PC-3 (cell line): ENCODE data around the gene HSPA12B. TPM values are rescaled to one million over a fixed set of nuclear protein-coding genes. Genes with fewer than 3 reads are reported as not detected.

Experiments
- ATAC-seq: fragments of 200-7000 bp; cut with Tn5 transposase; 2 replicates; pipeline ENCODE4 v1.9.1; 2020; ENCODE audit warnings: mild to moderate bottlenecking, moderate library complexity
- BruUV-seq: library from RNA; stranded (reverse); fragments of 400-500 nt; replicated peaks from 2 replicates; lab custom pipeline; 2021; lab: Mats Ljungman, UMichigan
- CTCF ChIA-PET: fragments of 300-600 bp; sonication (Branson Sonifier 250); formaldehyde crosslinking; loops from one replicate; lab custom pipeline; 2022; ENCODE audit warnings: antibody characterized with exemption; lab: Charles Lee
- POLR2A ChIA-PET: fragments of 300-600 bp; sonication (Branson Sonifier 250); formaldehyde crosslinking; loops from one replicate; lab custom pipeline; 2022; ENCODE audit warnings: antibody characterized with exemption; ENCODE audit not compliant: unreplicated experiment; lab: Charles Lee
- DNase-seq: peaks from one replicate; pipeline ENCODE4 v3.0.0-alpha.2; 2015
- H2AFZ ChIP-seq: fragments of 300-600 bp; sonication (generic); 2 replicates; pipeline ENCODE4 v1.6.0; 2016; ENCODE audit warnings: antibody characterized with exemption, low read length
- H3F3A ChIP-seq: fragments of 300-600 bp; sonication (generic); one replicate; pipeline ENCODE4 v1.6.0; 2017; ENCODE audit warnings: antibody characterized with exemption, low read length, control low read depth, mild to moderate bottlenecking; ENCODE audit not compliant: unreplicated experiment
- H3K27ac ChIP-seq: fragments of 300-600 bp; sonication (generic); 2 replicates; pipeline ENCODE4 v1.5.1; 2016; ENCODE audit warnings: mild to moderate bottlenecking, low read length
- H3K27me3 ChIP-seq: fragments of 300-600 bp; sonication (generic); 2 replicates; pipeline ENCODE4 v1.6.1; 2016; ENCODE audit warnings: low read length, mixed read lengths
- H3K36me3 ChIP-seq: fragments of 300-600 bp; sonication (generic); 2 replicates; pipeline ENCODE4 v1.6.1; 2016; ENCODE audit warnings: low read depth, mixed run types, low read length, mixed read lengths
- H3K4me1 ChIP-seq: fragments of 300-600 bp; sonication (generic); 2 replicates; pipeline ENCODE4 v1.5.1; 2016; ENCODE audit warnings: low read length; ENCODE audit not compliant: insufficient read depth
- H3K4me2 ChIP-seq: fragments of 300-600 bp; sonication (generic); 2 replicates; pipeline ENCODE4 v1.6.0; 2016; ENCODE audit warnings: low read length
- H3K4me3 ChIP-seq: fragments of 300-600 bp; sonication (generic); 2 replicates; pipeline ENCODE4 v1.5.1; 2016; ENCODE audit warnings: mild to moderate bottlenecking, low read length, mixed read lengths
- H3K79me2 ChIP-seq: fragments of 300-600 bp; sonication (generic); 2 replicates; pipeline ENCODE4 v1.6.1; 2017; ENCODE audit warnings: low read length, mixed read lengths
- H3K9ac ChIP-seq: fragments of 300-600 bp; sonication (generic); 2 replicates; pipeline ENCODE4 v1.6.0; 2016; ENCODE audit warnings: mild to moderate bottlenecking, low read length
- H3K9me2 ChIP-seq: fragments of 300-600 bp; sonication (generic); replicated peaks from 2 replicates; pipeline ENCODE4 v1.6.1; 2016; ENCODE audit warnings: mixed run types, low read length, mixed read lengths
- H3K9me3 ChIP-seq: fragments of 300-600 bp; sonication (generic); 2 replicates; pipeline ENCODE4 v1.6.1; 2016; ENCODE audit warnings: low read length, mixed read lengths
- H4K20me1 ChIP-seq: fragments of 300-600 bp; sonication (generic); 2 replicates; pipeline ENCODE4 v1.6.1; 2016; ENCODE audit warnings: low read length, mixed read lengths
- EZH2 ChIP-seq: fragments of 300-600 bp; sonication (generic); IDR thresholded peaks from one replicate; pipeline ENCODE4 v1.6.1; 2017; ENCODE audit warnings: antibody characterized with exemption, mild to moderate bottlenecking, low read length; ENCODE audit not compliant: unreplicated experiment
- EZH2phosphoT487 ChIP-seq: fragments of 300-600 bp; sonication (generic); IDR thresholded peaks from 2 replicates; pipeline ENCODE4 v1.6.1; 2018; ENCODE audit warnings: mild to moderate bottlenecking, antibody characterized with exemption, low read length, borderline replicate concordance
- intact Hi-C: fragments of 100-400 bp; cut with micrococcal nuclease; formaldehyde crosslinking; loops from 2 replicates; pipeline ENCODE4 v1.9.0; 2023
- total RNA-seq: library from RNA; depleted of rRNA; stranded (reverse); fragments of >200 nt; gene quantifications from 2 replicates; pipeline ENCODE4 v1.2.3, GENCODE V29; 2014
- TF ChIP-seq, protein P1 (sequence below): fragments of 300-600 bp; sonication (generic); conservative IDR thresholded peaks from 2 replicates; pipeline ENCODE4 v1.5.1; 2017; ENCODE audit warnings: antibody characterized with exemption, low read depth, mild to moderate bottlenecking, low read length

HSPA12B gene
- total RNA-seq, 1 experiment from 2014 or later: not detected

GRCh38 chr20:3767110-3767426, 34.6 kb downstream of the HSPA12B start:
- DNase-seq (peak; percentile 36), ATAC-seq (peak; percentile 4; the same call in 1 of the 2 replicates)
- Histone ChIP-seq H3F3A (no peaks in the 10 kb centered on the region), H3K9ac (peak overlapping the region; percentile 93), H3K4me1 (peaks cover 38% of the 10 kb centered on the region), H3K4me3 (peak overlapping the region; percentile 98), H3K27me3 (no peaks in the 10 kb centered on the region), H3K79me2 (peaks cover 42% of the 10 kb centered on the region), H3K9me2 (no peaks in the 10 kb centered on the region), H3K36me3 (peaks cover 4% of the 10 kb centered on the region; the same call in 1 of the 2 replicates), H2AFZ (peak overlapping the region; percentile 80), H3K4me2 (peak overlapping the region; percentile 100), H3K27ac (peak overlapping the region; percentile 17; the same call in 1 of the 2 replicates), H3K9me3 (no peaks in the 10 kb centered on the region), H4K20me1 (peaks cover 15% of the 10 kb centered on the region)
- ChIA-PET CTCF (interaction anchor here (0.6 to 2.1 kb wide), 4 partner anchors 14 to 90 kb away, joined by 3 to 18 read pairs (median 4); partner anchors contain the start of genes CENPB and SPEF1), POLR2A (interaction anchor here (0.5 to 0.6 kb wide), 2 partner anchors 20 to 62 kb away, joined by 3 to 10 read pairs; partner anchors contain the start of gene CENPB)
- BruUV-seq: no TSS peak
- TF ChIP-seq, protein P1, sequence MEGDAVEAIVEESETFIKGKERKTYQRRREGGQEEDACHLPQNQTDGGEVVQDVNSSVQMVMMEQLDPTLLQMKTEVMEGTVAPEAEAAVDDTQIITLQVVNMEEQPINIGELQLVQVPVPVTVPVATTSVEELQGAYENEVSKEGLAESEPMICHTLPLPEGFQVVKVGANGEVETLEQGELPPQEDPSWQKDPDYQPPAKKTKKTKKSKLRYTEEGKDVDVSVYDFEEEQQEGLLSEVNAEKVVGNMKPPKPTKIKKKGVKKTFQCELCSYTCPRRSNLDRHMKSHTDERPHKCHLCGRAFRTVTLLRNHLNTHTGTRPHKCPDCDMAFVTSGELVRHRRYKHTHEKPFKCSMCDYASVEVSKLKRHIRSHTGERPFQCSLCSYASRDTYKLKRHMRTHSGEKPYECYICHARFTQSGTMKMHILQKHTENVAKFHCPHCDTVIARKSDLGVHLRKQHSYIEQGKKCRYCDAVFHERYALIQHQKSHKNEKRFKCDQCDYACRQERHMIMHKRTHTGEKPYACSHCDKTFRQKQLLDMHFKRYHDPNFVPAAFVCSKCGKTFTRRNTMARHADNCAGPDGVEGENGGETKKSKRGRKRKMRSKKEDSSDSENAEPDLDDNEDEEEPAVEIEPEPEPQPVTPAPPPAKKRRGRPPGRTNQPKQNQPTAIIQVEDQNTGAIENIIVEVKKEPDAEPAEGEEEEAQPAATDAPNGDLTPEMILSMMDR: no peak
- no peak for TF ChIP-seq EZH2phosphoT487
- no peak for TF ChIP-seq EZH2
- intact Hi-C loops: loop anchor here (5.0 kb wide), 2 partner anchors 45 to 90 kb away; no protein-coding TSS in a partner anchor

DNA sequence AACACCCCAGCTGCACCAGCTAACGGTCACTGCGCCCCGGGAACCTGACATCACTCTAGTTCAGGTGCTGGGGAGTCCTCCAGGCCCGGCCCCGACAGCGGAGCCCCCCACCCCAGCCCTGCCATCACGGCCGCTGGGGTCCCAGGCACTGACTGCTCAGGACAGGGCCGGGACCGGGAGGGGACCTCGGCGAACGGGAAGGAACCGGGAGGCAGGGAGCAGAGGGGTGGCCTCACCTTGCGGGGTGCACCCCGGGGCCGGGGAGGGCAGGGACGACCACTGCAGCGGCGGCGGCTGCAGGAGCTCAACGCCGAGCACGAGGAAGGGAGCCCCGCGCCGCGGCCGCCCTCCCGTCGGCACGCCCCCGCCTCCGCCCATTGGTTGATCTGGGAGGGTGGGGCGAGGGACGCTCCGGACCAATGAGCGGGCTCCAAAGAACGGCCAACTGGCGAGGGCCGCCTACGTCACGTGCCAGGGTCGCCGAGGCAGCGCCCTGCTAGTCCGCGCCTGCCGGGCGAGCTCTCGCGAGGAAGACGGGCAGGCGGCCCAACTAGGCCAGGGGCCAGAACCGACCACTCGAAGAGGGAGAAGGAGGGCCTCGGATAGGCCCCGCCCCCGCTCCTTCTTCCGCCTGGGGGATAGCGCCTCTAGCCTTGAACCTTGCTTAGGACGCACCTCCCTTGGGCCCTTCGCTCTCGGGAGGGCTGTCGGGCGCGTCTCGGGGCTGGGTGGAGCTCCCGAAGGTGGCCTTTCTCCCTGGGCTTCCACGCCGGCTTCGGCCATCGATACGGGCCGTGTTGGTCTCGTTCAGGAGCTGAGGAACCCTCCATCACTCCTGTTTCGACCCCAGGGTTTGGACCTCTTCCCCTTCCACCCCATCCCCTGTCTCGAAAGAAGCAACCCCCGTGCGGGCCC, 35.2 kb downstream of the HSPA12B start, which contains the start of gene ADISSP:
TSS of gene ADISSP (minus strand) at position 327 of the 915 bp plus-strand sequence. CDS start 7,653 bp downstream, outside the sequence.
- intact Hi-C loops: loop anchor here (5.0 kb wide), 2 partner anchors 45 to 90 kb away; no protein-coding TSS in a partner anchor
- H2AFZ ChIP-seq: peak within 1 kb of the TSS; percentile 80
- H3K27me3 ChIP-seq: no peaks in the 10 kb centered on the region
- H3K4me3 ChIP-seq: peak within 1 kb of the TSS; percentile 98
- peak within 1 kb of the TSS; percentile 93 for H3K9ac ChIP-seq
- DNase-seq (peak; percentile 99), ATAC-seq (peak; percentile 79)
- peaks cover 15% of the 10 kb centered on the region for H4K20me1 ChIP-seq
- H3F3A ChIP-seq: no peaks in the 10 kb centered on the region
- peaks cover 42% of the 10 kb centered on the region for H3K79me2 ChIP-seq
- H3K27ac ChIP-seq: peak within 1 kb of the TSS; percentile 41
- BruUV-seq: TSS peak; percentile 94
- H3K36me3 ChIP-seq: peaks cover 4% of the 10 kb centered on the region; the same call in 1 of the 2 replicates
- POLR2A ChIA-PET: interaction anchor here (0.5 to 1.3 kb wide), 7 partner anchors 9 to 1115 kb away, joined by 3 to 12 read pairs (median 4); partner anchors contain the start of genes CENPB, NOP56 and SPEF1
- H3K4me2 ChIP-seq: peak within 1 kb of the TSS; percentile 100
- TF ChIP-seq, protein P1: no peak
- TF ChIP-seq EZH2: no peak
- no peak for TF ChIP-seq EZH2phosphoT487
- no peaks in the 10 kb centered on the region for H3K9me3 ChIP-seq
- CTCF ChIA-PET: interaction anchor here (0.5 to 2.1 kb wide), 8 partner anchors 11 to 90 kb away, joined by 3 to 18 read pairs (median 4); partner anchors contain the start of genes CENPB and SPEF1
- no peaks in the 10 kb centered on the region for H3K9me2 ChIP-seq
- peaks cover 38% of the 10 kb centered on the region for H3K4me1 ChIP-seq
